KMS-11 (cell line): ENCODE measurements around the gene DSN1.

Experiments used
- H2AFZ ChIP-seq: fragments of 200-600 bp; sonication (generic); 2 replicates; pipeline ENCODE4 v1.6.1; 2016; ENCODE audit warnings: antibody characterized with exemption, mixed run types, low read depth
- H3K27ac ChIP-seq: fragments of 200-600 bp; sonication (generic); 2 replicates; pipeline ENCODE4 v1.6.1; 2016; ENCODE audit warnings: mild to moderate bottlenecking, mixed run types
- H3K27me3 ChIP-seq: fragments of 200-600 bp; sonication (generic); 2 replicates; pipeline ENCODE4 v1.6.1; 2017; ENCODE audit warnings: mild to moderate bottlenecking, low read depth, mixed run types, moderate library complexity; ENCODE audit not compliant: insufficient read depth
- H3K36me3 ChIP-seq: fragments of 200-600 bp; sonication (generic); 2 replicates; pipeline ENCODE4 v1.6.1; 2017; ENCODE audit warnings: mild to moderate bottlenecking, mixed run types; ENCODE audit not compliant: insufficient read depth
- H3K4me1 ChIP-seq: fragments of 200-600 bp; sonication (generic); 2 replicates; pipeline ENCODE4 v1.6.1; 2016; ENCODE audit warnings: mild to moderate bottlenecking, low read depth, mixed run types; ENCODE audit not compliant: poor library complexity, severe bottlenecking
- H3K4me2 ChIP-seq: fragments of 200-600 bp; sonication (generic); 2 replicates; pipeline ENCODE4 v1.7.0; 2016; ENCODE audit warnings: mild to moderate bottlenecking, mixed run types
- H3K4me3 ChIP-seq: fragments of 200-600 bp; sonication (generic); IDR thresholded peaks from 2 replicates; pipeline ENCODE4 v1.6.1; 2017; ENCODE audit warnings: low read depth, low read length, mixed read lengths; ENCODE audit not compliant: insufficient read depth
- H3K79me2 ChIP-seq: fragments of 200-600 bp; sonication (generic); 2 replicates; pipeline ENCODE4 v1.6.1; 2016; ENCODE audit warnings: low read depth, mixed run types; ENCODE audit not compliant: insufficient read depth
- H3K9ac ChIP-seq: fragments of 200-600 bp; sonication (generic); 2 replicates; pipeline ENCODE4 v1.6.1; 2016; ENCODE audit warnings: mild to moderate bottlenecking, mixed run types
- H4K20me1 ChIP-seq: fragments of 200-600 bp; sonication (generic); 2 replicates; pipeline ENCODE4 v1.6.1; 2016; ENCODE audit warnings: mild to moderate bottlenecking, mixed run types; ENCODE audit not compliant: insufficient read depth
- CTCF ChIP-seq: fragments of 200-600 bp; sonication (generic); conservative IDR thresholded peaks from 2 replicates; pipeline ENCODE4 v1.6.1; 2017; ENCODE audit warnings: low read depth, mild to moderate bottlenecking, antibody characterized with exemption, low read length, moderate library complexity, mixed read lengths

DSN1 gene

GRCh38 chr20:36703530-36703929 lies 70.0 kb downstream of the DSN1 start:
- no peaks in the 10 kb centered on the region for H3K79me2 ChIP-seq
- no peak overlapping the region for H3K9ac ChIP-seq
- TF ChIP-seq CTCF: no peak
- no peaks in the 10 kb centered on the region for H3K36me3 ChIP-seq
- H4K20me1 ChIP-seq: no peaks in the 10 kb centered on the region
- H3K4me1 ChIP-seq: no peaks in the 10 kb centered on the region
- H3K27me3 ChIP-seq: no peaks in the 10 kb centered on the region
- H2AFZ ChIP-seq: no peak overlapping the region
- no peak overlapping the region for H3K4me3 ChIP-seq
- H3K27ac ChIP-seq: no peak overlapping the region
- no peak overlapping the region for H3K4me2 ChIP-seq
